Activated CD8-positive, alpha-beta memory T cell treated with anti-CD3 and anti-CD28 coated beads, Interleukin-2, amount 50 U/mL, for 48 hours (primary cell): ENCODE data around the gene ZNF710.
A peak's percentile ranks its signal among the peaks of the same experiment; 100 is the strongest.

ENCODE experiments used
- DNase-seq: peaks from one replicate; pipeline ENCODE4 v3.0.0-alpha.2; 2020

The ZNF710 gene

DNA sequence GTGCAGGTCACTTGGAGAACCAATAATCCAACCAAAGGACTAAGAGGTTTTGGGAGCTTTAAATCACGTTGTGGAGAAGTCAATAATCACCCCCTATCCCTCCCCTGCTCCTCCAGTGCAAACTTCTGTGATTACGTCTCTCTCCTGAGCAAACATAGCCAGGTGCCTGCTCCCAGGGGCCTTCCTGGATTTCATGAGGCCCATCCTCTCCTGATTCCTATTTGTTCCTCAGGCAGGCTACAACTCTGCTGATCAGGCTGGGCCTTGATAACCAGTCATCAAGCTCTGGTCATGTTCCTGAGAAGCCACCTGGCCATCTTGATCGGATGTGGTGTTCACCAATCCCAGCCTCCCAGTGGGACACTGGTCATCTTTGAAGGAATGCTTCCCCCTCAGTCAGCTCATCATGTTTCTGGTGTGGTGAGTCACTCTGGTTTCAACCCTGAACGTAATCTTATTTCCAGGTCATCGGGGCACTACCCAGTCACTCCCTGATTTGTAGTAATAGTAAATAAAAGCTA is 2.9 kb upstream of the ZNF710 start:
- DNase-seq: no peak

DNA sequence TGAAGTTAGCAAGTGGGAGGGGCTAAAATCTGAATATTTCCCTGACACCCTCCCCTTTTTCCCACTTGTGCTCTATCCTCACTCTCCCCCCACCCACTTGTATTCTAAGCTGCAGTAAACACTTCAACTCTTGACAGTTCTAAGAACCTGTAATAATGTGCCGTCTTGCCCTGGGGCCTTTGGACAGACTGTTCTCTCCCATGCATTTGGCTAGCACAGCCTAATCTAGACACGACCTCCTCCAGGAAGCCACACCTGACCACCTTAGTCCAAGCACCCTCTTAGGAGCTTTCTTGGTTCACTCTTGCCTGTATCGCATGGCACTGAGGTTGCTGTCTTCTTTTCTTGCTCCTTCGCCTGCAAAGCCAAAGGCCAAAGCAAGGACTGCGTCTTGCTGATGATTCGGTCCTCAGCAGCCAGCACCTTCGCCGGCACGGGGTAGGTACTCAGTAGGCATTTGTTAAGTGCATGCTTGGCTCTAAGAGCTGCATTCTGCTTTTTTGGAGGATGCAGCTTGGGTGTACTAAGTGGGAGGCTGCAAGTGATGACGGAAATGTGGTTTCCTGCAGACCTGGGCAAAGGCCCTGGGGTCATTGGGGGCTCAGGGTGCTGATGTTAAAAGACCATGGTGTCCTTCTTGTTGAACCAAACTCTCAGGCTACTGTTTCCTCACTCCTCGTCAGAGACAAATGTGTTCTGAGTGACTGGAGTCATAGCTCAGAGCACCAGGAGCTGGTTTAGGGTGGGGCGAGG is 2.0 kb upstream of the ZNF710 start:
- no peak for DNase-seq

DNA sequence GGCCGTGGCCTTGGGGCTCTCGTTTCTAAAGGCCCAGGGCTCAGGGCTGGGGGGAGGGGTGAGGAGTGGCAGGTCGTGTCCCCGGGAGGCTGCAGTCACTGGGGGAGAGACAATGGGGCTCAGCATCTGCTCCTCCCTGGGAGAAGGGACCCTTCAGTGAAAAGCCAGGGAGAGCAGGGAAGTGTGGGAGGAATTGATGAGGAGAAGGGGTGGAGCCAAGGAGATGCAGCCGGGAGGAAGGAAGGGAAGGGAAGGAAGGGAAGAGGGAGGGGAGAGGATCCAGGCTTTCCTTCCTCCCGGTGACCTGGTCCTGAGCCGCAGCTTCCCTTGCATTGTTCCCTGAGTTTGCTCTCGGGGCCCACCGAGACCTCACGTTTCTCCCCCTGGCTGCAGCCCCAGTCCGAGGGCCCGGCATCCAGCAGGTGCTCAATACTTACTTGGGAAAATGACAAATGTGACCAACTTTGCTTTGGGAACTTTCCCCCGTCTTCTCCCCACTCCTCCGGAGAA is 1.4 kb upstream of the ZNF710 start:
- DNase-seq: no peak

DNA sequence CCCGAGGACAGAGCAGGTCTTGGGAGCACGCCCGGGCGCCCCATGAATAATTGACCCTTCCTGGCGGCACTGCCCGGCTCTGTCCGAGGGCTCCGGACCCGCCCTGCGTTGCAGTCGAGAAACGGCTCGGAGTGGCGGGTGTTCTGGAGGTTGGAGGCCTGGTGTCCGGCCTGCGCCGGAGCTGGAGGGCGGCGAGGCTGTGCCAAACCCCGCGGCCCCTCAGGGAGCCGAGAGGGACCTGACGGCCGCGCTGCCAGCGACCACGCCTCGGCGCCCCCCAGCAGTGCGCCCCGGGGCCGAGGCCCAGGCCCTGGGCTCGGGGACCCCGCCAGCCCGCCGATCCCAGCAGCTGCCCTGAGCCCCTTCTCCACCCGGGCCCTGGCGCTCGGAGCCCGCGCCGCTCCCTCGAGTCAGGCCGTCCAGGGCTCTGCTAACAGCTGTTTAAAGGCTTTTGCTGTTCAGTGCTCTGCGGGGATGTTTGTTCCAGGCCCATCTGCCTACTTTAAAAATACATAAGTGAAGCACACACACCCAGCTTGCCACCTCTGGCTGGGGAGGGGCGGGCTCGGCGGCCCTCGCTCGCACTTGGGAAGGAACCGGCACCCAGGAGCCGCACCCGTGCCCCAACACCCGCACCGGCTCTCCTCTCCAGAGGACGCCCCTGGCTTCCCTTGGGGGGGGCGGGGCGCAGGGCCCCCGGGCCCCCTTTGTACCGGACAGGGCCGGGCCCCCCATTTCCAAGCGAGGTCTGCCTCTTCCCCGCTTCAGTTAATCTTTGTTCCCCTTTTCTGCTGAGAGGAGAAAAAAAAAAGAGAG is 730 bp upstream of the ZNF710 start:
- DNase-seq: no peak

DNA sequence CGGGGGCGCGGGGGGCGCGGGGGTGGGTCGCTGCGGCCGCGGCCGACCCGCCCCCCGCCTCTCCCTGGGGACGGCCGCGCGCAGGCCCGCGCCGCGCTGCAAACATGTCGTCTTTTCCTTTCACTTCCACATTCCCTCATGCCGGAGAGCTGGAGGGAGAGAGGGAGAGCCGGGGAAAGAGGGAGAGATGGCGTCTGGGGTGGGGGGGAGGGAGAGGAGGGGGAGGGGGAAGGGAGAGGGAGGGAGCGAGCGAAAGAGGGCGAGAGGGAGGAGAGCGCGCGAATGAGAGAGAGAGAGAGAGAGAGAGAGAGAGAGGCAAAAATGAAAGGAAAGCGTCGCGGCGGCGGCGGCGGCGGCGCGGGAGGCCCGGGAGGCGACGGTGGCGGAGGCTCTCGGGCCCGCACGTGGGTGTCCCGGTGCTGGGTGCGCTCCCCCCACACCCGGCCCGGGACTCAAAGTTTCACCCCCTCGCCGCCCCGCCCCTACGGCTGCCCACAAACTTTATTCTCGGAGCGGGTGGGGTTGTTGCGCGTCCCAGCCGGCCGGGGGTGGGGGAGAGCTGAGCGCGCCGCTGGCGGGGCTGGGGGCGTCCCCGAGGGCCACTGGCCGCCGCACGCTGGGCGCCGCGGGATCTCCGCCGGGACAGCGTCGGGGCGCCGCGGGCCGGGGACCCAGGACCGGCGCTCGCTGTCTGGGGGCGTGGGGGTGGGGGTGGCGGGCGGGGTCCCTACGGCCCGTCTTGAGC is 731 bp downstream of the ZNF710 start:
- peak; percentile 75 for DNase-seq

DNA sequence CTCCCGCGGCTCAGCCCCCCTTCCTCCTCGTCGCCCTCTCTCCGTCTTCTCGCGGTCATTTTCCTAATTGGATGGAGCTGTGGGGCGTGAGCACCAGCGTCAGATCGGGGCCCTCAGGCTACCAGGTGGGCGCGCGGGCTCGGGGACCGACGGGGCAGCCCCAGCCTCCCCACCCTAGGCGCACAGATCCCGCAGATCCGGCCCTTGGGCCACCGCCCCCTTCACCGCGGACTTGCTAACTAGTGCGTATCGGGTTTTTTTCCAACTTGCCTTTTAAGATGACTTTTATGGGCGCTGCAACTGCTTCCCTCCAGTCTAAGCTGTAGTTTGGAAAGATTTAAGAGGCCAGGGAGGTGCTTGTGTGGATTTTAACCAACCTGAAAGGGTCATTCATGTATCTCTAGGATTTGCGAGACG is 1.3 kb downstream of the ZNF710 start:
- DNase-seq: peak; percentile 77

DNA sequence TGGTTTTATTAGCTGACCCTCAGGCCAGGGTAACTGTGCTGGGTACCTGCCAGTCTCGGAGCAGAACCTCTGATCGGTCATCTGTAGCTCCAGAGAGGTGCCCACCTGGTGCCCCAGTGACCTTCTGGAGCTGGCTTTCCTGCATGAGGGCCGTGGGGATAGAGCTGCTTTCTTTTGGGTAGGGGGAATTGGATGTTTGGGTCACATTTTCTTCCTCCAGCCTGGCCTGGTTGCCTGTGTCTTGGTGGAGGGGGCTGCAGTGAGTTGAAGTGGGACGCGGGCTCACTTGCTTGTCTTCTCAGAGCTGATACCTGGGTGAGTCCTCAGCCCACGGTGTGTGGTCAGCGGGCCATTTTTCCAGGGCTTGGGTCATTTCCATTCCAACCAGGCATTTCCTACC is 2.6 kb downstream of the ZNF710 start:
- peak; percentile 48 for DNase-seq

DNA sequence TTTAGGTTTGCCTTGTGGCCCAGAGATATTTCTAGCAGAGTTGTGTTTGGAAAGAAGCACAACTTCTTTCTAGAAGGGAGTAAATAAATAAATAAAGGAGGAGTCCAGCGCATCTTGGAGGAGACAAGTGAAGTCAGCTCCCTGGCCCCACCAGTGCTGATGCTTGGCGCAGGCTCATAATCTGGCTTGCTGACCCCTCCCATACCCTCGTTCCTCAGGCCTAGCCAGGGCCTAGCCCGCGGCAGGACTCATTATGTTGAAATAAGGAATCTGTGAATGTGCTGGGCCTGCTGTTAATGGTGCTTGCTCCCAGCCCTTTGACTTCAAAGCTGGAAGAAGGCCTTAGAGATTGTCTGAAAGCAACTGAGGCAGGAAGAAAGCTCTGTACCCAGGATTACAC is 3.1 kb downstream of the ZNF710 start:
- DNase-seq: no peak

DNA sequence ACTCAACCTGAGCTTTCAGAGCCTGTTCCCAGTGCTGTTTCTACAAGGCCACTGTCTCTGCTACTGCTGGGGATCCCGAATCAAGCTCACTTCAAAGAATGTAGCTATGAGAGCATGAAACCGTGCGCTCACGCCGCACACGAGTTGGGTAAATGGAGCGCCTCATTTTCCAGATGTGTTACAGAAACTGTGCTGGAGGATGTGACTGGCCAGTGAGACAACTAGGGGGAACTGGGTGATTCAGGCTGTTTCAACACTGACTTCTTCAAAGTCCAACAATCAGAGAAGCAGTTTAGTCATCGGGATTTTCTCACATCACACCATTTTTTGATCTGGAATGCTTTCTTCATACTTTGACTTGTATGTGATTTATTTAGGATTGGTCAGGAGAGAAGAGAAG is 3.5 kb downstream of the ZNF710 start:
- DNase-seq: peak; percentile 62

DNA sequence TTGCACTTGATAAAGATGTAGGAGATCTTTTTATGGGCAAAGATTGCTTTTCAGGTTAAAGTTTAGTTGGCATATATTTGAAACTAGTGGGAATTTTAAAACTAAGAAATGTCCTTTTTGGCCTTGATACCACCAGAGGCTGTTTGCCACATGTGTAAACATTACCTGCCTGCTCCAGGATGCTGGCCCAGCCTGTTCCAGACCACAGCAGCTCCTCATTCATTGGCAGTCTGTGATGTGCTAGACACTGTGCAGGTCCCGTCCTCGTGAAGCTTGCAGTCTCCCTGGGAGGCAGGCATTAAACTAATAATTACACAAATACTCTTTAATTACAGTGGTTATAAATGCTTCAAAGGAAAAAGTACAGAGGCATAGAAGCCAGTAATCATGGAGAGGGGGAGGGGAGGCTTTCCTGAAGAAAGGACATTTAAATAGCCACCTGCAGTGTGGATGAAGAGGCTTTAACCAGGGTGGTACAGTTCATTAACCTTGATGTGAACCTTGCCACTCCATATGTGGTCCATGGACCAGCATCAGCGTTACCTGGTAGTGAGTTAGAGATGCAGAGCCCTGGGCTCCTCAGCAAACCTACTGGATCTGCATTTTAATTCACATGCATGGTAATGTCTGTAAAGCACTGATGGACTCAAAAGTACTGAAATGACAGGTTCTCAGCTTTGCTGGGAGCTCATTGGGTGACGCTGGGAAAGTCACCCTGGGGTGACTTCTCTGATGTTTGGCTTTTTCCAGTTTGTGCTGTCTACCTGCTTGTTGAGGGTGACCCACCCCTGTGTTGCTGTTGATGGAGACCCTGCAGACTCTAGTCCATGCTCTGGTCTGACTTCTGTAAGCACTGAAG is 5.3 kb downstream of the ZNF710 start:
- DNase-seq: no peak

DNA sequence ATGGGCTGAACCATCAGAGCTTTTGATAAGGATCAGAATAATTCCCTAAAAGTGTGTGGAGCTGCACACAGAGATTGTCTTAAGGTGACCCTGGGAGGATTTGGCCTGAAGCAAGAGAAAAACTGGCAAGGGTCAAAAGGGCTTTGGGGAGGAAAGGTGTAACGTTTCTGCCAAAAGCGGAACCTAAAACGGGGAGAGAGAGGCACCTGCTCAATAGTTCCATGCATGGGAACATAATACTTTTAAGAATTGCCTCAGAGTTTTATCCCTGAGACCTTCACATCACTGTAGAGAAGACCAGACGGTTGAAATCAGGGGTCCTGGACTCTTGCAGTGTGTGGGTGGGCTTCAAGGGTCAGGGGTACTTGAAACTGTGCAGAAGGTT is 5.9 kb downstream of the ZNF710 start:
- no peak for DNase-seq

DNA sequence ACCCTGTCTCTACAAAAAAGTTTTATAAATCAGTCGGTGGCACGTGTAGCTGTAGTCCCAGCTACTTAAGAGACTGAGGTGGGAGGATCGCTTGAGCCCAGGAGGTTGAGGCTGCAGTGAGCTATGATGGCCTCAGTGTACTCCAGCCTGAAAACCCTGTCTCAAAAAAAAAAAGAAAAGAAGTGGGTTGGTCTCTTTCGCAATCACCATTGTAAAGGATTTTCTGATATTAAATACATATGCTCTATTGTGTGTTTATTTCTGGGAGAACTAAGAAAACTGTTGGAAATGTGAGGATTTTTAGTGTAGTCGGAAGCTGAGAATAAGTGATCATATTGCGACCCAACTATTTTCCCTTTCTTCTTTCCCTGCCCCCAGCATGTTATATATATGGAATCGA is 7.5 kb downstream of the ZNF710 start:
- no peak for DNase-seq

DNA sequence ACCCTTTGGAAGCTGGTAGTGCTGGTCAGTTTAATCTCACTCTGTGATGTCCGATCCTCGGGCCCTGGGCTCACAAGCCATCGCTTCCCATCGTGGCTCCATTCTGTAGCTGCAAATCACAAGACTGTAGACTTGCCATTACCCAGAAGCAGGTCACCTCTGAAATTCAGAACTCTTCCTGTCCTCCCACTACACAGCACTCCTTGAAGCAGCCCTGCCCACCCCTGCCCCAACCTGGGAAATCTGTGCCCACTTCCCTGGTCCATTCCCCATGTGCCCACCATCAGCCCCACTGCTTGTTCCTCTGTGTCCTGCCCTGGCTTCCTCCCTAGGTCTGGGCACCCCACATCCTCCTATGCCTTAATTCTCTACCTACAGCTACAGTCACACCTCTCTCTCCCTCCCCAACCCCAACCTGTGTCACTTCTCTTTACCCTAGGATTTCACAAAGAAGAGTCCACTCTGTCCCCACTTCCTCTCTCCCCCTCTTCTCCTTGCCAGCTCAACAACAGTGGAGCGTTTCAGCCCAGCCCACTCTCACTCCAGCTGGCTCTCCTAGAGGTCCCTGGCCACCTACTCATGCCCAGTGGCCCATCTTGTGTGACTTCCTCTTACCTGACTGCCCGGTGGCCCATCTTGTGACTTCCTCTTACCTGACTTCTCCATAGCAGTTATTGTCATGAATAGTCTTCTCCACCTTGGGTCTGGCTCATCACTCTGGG is 8.3 kb downstream of the ZNF710 start:
- peak; percentile 41 for DNase-seq

DNA sequence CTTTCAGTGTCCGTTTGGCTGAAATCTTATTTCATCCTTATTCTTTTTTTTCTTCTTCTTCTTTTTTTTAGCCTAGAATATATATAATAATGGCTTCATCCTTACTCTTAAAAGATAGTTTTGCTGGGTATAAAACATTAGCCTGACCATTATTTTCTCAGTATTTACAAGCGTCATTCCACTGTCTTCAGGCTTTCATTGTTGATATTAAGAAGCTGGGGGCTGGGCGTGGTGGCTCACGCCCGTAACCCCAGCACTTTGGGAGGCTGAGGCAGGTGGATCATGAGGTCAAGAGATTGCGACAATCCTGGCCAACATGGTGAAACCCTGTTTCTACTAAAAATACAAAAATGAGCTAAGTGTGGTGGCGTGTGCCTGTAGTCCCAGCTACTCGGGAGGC is 10.6 kb downstream of the ZNF710 start:
- DNase-seq: no peak

DNA sequence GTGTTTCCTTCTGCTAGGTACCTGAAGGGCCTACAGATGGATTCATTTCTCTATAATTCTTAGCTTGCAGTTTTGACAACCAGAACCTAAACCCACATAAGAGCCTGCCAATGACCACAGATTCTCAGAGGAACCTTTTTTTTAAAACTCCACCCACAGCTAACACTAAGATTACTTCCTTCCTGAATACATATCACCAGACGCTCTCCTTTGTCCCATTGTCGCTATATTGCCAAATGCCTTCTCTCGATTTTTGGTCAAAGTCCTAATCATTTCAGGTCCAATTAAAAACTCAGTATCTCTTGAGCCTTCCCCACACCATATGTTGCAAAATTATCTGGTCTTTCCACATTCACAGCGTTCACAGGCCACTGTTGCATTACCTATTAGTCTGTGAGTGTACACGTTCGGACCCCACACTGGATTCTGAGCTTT is 12.4 kb downstream of the ZNF710 start:
- no peak for DNase-seq

DNA sequence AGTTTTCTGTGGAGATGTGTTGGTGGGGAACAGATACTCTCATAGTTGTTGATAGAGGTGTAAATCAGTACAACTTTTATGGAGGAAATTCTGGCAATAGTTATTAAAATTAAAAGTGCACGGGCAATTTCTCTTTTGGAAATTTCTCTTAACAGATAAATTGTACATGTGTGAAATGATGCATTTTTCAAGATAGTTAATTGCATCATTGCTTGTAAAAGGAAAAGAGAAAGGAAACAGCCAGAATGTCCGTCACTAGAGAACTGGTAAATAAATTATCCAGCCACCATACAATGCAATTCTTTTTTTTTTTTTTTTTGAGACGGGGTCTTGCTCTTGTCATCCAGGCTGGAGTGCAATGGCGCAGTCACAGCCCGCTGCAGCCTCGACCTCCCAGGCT is 14.2 kb downstream of the ZNF710 start:
- peak; percentile 7 for DNase-seq

DNA sequence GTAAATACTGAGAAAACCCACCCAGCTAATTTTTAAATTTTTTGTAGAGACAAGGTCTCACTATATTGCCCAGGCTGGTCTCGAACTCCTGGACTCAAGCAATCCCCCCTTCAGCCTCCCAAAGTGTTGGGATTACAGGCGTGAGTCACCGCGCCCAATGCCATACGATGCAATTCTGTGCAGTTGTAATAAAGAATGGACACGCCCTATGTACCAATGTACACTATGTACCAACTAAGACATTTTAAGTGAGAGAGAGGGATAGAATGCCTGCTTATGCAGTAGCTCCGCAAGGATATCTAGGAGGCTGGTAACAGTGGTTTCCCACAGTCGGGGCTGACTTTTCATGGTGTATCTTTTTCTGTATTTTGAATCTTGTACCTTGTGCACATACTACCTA is 14.6 kb downstream of the ZNF710 start:
- no peak for DNase-seq

DNA sequence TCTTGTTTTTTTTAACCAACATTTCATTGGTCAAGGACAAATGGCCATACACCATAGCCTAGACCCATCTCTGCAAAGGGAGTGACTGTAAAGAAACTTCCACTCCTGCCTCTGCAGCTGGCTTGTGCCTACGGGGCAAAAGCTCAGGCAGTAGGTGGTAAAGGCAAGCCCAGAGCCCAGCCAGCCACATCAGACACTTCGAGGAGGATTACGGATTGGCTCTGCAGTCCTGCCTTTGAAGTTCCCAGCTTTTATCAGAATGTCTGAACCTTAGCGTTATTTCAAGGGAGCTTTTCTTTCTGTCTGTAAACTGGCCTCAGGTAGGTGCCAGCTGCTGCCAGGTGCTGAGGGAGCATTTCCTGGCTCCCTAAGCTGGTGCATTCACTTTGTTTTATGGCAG is 15.6 kb downstream of the ZNF710 start:
- DNase-seq: peak; percentile 39

DNA sequence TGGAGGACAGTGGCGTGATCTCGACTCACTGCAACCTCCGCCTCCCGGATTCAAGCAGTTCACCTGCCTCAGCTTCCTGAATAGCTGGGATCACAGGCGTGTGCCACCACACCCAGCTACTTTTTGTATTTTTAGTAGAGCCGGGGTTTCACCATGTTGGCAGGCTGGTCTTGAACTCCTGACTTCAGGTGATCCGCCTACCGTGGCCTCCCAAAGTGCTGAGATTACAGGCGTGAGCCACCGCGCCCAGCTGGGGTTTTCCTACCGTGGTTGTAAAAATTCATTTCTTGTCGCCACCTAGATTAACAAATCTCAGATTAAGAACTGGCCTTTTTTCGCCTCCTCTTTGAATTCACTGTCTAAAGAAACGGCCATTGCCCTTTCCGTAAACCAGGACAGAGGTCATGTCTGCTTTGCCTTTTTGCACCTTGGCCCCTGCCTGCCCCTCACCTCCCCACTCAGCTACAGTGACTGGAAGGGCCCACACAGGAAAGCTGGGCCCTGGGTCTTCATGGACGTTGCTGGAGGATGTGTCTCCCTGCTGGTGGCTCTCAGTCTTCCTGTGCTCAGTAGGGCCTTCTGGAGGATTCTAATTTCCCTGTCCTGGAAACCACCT is 17.2 kb downstream of the ZNF710 start:
- DNase-seq: peak; percentile 42

DNA sequence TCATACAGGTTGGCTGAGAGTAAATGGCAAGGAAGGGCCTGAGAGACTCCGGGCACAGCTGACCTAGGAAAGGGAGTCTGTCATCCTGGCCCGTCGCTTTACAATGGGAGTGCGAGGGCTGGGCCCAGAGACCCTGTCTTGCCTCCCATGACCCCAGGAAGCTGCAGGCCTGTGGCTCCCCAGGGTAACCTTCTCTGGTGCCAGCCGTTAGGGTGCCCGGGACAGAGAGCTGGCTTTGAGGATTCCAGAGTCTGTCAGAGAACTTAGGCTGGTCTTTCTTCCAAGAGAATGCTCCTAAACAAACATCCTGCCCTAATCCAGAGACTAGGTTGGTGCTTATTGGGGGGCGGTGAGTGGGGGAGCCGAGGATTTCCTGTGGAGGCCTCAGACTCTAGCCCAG is 18.5 kb downstream of the ZNF710 start:
- DNase-seq: no peak
